ENCODE data around the gene CAT. TPM values are rescaled to one million over a fixed set of nuclear protein-coding genes. Genes with fewer than 3 reads are reported as not detected.

CAT gene
- total and polyA plus RNA-seq, 9 of the 15 experiments (the other 6 are each of a cell fraction or from before 2014, with no cell fraction given), result 86.7 to 183 (median 114) TPM

DNA sequence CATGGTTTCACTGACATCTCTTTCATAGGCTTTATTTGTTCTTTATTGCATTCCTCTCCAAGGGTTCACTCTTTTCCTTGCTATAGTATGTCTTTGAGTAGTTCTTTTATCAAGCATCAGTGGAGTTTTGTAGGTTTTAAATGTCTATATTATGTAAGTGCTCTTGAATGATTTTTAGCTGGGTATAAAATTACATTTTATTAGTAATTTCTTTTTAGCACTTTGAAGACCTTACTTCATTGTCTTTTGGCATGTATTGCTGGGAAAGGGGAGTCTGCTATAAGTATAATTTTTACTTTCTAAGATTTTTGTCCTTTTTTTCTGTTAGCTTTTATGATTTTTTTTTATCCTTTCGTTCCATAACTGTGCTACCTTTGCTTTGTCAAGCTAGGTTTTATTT is 25.5 kb upstream of the CAT start:
- Histone ChIP-seq H3K27me3 (ENCODE audit: control insufficient read depth in 2 of 2, insufficient read depth in 2 of 2, low read length in 2 of 2) (no peaks in the 10 kb centered on the region), H3K27ac (ENCODE audit: extremely low read depth, low read depth, low read length) (no peak overlapping the region), H3K4me2 (ENCODE audit: insufficient read depth, low read length) (no peak overlapping the region), H2AFZ (ENCODE audit: low read depth, low read length) (no peak overlapping the region), H3K4me3 (no peak overlapping the region), H3K9me3 (replicated peaks; ENCODE audit: control insufficient read depth, insufficient read depth, low read depth, low read length) (no peaks in the 10 kb centered on the region; the same call in 1 of the 2 replicates), H3K79me2 (ENCODE audit: control insufficient read depth, insufficient read depth, low read length) (no peaks in the 10 kb centered on the region), H3K9ac (ENCODE audit: insufficient read depth in 1 of 2, low read depth in 2 of 2, low read length in 2 of 2) (no peak overlapping the region), H3K4me1 (replicated peaks in 1 of 2; ENCODE audit: control insufficient read depth in 2 of 2, insufficient read depth in 2 of 2, low read length in 2 of 2) (no peaks in the 10 kb centered on the region), H4K20me1 (replicated peaks; ENCODE audit: control insufficient read depth, insufficient read depth, low read length) (no peaks in the 10 kb centered on the region), H3K36me3 (ENCODE audit: control insufficient read depth, insufficient read depth, low read length) (no peaks in the 10 kb centered on the region), H3K9me1 (ENCODE audit: control insufficient read depth, insufficient read depth, low read length) (no peaks in the 10 kb centered on the region)
- intact Hi-C loops (cut with micrococcal nuclease) (no loop called here), in situ Hi-C loops (cut with MboI) (no loop called here)
- DNase-seq (ENCODE audit: extremely low read depth in 1 of 4, low spot score in 3 of 4), result no peak
- 8% methylated on average over 1 of the region's 1 CpG for WGBS (ENCODE audit: insufficient coverage, low coverage, missing lambda C conversion rate)
- no peak for FAIRE-seq
- ATAC-seq, result no peak
- ChIA-PET POLR2A (interaction anchor here (0.6 kb wide), 1 partner anchor 1085 kb away, joined by 3 read pairs; no protein-coding TSS in a partner anchor), CTCF (ENCODE audit: low intra/inter-chr PET ratio) (no interaction called here)
- BruUV-seq (replicated peaks), result no TSS peak
- TF ChIP-seq PYGO2 (tag; IDR thresholded peaks at IDR 0.05) (no peak), CEBPZ (IDR thresholded peaks at IDR 0.05; ENCODE audit: borderline replicate concordance, low read depth, low read length) (no peak), TRIM28 (IDR thresholded peaks at IDR 0.05) (peak; percentile 85), ARNT (IDR thresholded peaks at IDR 0.05) (peak in 1 of 2 experiments; percentile 44; a peak in 1 of 4 replicates), ZNF354B (CRISPR knock-in tag; IDR thresholded peaks at IDR 0.05) (no peak), USF1 (CRISPR knock-in tag; IDR thresholded peaks at IDR 0.05) (no peak), FOXK1 (CRISPR knock-in tag; IDR thresholded peaks at IDR 0.05; ENCODE audit: borderline replicate concordance) (no peak), ZBTB26 (CRISPR knock-in tag; IDR thresholded peaks at IDR 0.05) (no peak), AFF4 (CRISPR knock-in tag; IDR thresholded peaks at IDR 0.05) (no peak), ZFP30 (CRISPR knock-in tag; IDR thresholded peaks at IDR 0.05; ENCODE audit: borderline replicate concordance) (no peak), MITF (IDR thresholded peaks at IDR 0.05) (no peak), NRF1 (conservative IDR thresholded peaks at IDR 0.05 in 1 of 2, IDR thresholded peaks at IDR 0.05 in 1 of 2) (no peak)
